Measurements from ENCODE around the gene RFTN1.

RFTN1 gene

DNA sequence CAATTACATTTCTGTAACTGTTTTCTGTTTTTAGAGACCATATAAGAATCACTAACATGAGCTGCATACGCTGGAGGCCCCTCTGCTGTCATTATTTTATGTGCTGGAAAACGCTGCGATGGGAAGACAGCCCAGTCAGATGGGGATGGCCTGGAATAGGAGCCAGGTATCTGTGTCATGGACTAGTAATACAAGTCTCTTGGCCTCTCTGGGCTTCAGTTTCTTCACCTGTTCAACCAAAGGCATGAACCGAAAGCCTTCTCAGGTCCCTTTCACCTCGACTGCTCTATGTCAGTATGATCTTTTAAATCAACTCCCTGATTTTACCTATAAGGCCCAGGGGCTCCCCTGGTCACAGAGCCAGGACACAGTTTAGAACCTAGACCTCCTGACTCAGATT lies 14.6 kb upstream of the RFTN1 start:
- TF ChIP-seq, protein P1, sequence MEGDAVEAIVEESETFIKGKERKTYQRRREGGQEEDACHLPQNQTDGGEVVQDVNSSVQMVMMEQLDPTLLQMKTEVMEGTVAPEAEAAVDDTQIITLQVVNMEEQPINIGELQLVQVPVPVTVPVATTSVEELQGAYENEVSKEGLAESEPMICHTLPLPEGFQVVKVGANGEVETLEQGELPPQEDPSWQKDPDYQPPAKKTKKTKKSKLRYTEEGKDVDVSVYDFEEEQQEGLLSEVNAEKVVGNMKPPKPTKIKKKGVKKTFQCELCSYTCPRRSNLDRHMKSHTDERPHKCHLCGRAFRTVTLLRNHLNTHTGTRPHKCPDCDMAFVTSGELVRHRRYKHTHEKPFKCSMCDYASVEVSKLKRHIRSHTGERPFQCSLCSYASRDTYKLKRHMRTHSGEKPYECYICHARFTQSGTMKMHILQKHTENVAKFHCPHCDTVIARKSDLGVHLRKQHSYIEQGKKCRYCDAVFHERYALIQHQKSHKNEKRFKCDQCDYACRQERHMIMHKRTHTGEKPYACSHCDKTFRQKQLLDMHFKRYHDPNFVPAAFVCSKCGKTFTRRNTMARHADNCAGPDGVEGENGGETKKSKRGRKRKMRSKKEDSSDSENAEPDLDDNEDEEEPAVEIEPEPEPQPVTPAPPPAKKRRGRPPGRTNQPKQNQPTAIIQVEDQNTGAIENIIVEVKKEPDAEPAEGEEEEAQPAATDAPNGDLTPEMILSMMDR (conservative IDR thresholded peaks at IDR 0.05; ENCODE audit: low read length): no peak
- DNase-seq (ENCODE audit: low read depth): no peak
- no peak overlapping the region for H3K4me3 ChIP-seq (ENCODE audit: low read length)

DNA sequence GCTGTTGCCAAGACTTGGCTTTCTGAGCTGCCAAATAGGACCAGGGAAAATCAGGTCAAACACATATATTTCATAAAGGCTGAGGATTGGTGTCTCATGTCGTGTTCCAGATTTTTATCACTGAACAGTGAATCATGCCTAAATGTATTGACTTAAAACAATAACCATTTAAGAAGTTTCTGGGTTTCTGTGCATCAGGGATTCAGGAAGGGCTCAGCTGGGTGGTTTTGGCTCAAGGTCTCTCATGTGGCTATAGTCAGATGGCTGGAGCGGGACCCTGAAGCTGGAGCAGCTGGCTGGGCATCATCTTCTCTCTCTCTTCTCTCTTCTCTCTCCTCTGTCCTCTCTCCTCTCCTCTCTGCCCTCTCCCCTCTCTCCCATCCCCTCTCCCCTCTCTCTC lies 10.7 kb upstream of the RFTN1 start:
- H3K4me3 ChIP-seq (ENCODE audit: low read length): no peak overlapping the region
- TF ChIP-seq, protein P1 (conservative IDR thresholded peaks at IDR 0.05; ENCODE audit: low read length): no peak

DNA sequence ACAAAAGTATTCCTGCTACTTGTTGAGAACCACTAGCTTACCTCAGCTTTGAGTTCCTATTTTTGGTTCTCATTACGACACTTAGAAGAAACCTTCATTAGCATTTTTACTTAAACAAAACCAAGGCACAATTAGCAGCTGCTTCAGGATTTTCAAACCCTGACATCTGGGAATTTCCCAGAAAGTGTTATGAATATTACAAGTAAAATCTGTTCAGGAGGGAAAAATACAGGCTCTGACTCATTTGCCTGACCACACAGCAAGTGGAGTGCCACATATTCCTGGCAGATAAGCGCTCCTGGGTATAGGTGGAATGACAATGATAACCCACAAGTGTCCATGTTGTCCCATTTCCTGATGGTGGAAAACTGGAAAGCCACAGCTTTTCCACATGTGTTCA lies 10.3 kb upstream of the RFTN1 start:
- no peak overlapping the region for H3K4me3 ChIP-seq (ENCODE audit: low read length)
- DNase-seq (ENCODE audit: low read depth): peak; percentile 12
- TF ChIP-seq, protein P1 (conservative IDR thresholded peaks at IDR 0.05; ENCODE audit: low read length): no peak

More for the DNA sequence above, 10.7 kb upstream of the RFTN1 start:
- DNase-seq (ENCODE audit: low read depth): no peak

DNA sequence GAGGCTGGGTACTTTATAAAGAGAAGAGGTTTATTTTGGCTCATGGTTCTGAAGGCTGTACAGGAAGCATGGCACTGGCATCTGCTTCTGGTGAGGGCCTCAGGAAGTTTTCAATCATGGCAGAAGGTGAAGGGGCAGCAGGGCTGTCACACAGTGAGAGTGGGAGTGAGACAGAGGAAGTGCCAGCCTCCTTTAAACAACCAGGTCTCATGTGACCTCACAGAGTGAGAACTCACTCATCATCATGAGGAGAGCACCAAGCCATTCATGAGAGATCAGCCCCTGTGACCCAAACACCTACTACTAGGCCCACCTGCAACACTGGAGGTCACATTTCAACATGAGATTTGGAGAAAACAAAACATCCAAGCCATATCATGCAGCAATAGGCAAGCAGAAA lies 9.3 kb upstream of the RFTN1 start:
- no peak for DNase-seq (ENCODE audit: low read depth)
- H3K4me3 ChIP-seq (ENCODE audit: low read length): no peak overlapping the region
- TF ChIP-seq, protein P1 (conservative IDR thresholded peaks at IDR 0.05; ENCODE audit: low read length): no peak

DNA sequence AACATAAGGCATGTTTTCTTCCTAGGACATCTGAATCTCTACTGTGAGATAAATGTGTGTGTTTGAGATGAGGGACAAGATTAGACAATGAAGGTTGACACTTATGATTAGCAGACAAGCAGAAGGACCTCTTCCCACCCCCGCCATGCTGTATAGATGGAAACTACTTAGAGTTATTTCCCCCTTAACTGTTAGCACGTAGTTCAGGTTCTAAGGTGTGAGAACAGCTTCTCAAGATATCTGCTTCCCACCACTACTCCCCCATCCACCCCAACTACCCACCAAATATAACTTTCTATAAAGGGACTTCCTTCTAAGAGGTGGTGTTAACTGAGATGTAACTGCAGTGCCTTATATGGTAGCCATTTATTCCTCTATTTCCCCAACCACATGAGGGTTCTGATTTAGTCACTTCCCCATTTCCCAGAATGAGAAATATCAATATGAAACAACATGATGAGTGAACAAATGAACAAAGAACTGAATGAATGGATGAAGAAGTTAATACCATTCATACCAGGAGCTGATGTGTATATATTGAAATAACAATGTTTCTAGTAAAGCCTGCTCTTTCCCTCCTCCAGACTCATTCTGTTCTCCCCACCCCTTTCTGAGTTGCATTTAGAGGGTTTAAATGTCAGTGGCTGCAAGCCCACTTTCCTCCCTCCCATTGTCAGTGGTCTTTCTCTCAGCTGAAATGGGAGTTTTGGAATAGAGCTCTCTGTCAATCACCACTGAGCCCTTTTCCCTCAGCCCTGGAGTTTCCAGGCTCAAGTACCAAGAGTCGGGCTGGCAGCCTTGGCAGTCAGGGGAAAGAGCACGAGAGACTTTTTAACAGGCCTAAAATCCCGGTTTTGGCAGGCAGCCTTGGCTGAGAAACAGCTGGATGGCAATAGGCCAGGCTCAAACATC lies 7.7 kb upstream of the RFTN1 start:
- DNase-seq (ENCODE audit: low read depth): no peak
- H3K4me3 ChIP-seq (ENCODE audit: low read length): no peak overlapping the region
- TF ChIP-seq, protein P1 (conservative IDR thresholded peaks at IDR 0.05; ENCODE audit: low read length): no peak

DNA sequence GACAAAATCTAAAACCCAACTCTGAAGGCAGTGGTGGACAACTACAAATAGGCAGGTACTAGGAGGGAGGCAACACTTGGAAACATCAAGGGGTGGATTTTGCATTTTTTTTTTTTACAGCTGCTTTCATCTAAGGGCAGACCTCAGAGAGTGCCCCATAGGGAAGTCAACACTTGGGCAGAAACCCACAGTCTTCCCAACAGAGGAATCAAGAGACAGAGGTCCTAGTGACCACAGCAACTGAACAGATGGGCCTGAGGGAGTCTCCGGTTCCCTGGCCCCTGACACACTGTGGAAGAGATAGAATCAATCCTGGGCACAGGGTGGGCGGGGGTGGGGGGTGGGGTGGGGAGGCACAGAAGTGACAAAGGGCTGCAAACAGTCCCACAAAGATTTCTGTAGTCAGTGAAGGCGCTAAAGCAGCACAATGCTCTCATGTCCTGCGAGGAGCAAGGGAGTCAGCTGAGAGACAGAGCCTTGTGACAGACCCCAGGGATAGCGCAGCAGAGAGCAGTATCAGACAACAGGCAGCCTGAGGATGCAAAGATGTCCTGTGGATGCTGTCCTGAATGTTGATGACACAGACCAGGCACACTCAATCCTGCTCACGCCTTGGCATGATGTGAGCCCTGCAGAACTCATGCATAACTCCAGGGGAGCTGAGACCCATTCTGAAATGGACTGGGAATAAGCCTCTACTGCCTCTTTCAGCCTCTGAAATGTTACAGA lies 6.9 kb upstream of the RFTN1 start:
- no peak overlapping the region for H3K4me3 ChIP-seq (ENCODE audit: low read length)
- DNase-seq (ENCODE audit: low read depth): no peak
- TF ChIP-seq, protein P1 (conservative IDR thresholded peaks at IDR 0.05; ENCODE audit: low read length): no peak

Data from AG10803 (cell line).